GM19372 (cell line): ENCODE data around the gene IRF9.
A peak's percentile ranks its signal among the peaks of the same experiment; 100 is the strongest.

ENCODE experiments used
- ATAC-seq: cut with Tn5 transposase; IDR thresholded peaks from one replicate; pipeline ENCODE4 v1.9.1; 2021; ENCODE audit warnings: mild to moderate bottlenecking, low read depth, moderate library complexity; ENCODE audit not compliant: unreplicated experiment

The IRF9 gene

GRCh38 chr14:24130717-24131548, 30.1 kb upstream of the IRF9 start:
- ATAC-seq: no peak

GRCh38 chr14:24131549-24131966, 29.5 kb upstream of the IRF9 start:
- no peak for ATAC-seq

GRCh38 chr14:24132061-24132685, 28.9 kb upstream of the IRF9 start:
- no peak for ATAC-seq

DNA sequence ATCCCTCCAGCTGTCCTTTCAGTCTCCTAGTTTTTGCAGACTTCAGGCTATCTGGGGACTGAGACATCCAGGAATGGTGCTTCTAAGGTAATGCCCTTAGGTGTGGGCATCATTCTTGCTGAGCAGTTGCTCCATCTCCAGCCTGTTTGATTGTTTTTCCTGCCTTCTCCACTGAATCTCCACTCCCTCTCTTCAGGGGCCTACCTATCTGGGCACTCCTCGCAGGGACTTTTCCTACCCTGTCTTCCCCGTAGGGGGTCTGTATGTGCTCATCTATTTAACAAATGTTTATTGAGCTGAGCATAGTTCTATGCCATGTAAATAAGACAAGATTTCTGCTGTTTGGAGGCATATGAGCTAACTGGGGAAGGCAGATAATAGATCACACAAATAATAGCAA, 28.1 kb upstream of the IRF9 start:
- no peak for ATAC-seq

DNA sequence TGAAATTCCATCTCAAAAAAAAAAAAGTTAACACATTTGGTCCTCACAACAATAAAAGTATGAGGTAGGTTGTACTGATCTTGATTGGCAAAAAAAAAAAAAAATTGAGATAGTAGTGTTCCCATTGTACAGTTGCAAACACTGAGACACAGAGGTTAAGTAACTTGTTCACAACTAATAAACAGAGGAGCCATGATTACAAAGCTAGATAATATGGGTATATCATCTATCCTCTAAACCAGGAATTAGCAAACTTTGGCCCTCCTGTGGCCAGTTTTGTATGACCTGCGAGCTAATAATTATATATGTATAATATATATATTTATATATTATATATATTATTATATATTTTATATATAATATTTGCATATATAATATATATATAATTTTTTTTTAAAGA, 27.3 kb upstream of the IRF9 start:
- ATAC-seq: no peak

DNA sequence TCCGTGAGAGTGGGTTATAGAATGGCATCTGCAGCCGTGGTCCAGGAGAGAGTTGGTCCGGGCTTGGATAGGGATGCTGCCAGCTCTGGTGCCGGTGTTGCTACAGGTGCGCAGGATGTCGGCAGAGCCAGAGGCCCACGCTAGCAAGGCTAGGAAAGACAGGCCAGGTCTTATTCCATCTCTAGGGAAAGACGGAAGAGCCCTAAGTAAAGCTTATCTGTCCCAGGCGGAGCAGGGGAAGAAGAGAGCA, 25.6 kb upstream of the IRF9 start:
- ATAC-seq: peak; percentile 0

DNA sequence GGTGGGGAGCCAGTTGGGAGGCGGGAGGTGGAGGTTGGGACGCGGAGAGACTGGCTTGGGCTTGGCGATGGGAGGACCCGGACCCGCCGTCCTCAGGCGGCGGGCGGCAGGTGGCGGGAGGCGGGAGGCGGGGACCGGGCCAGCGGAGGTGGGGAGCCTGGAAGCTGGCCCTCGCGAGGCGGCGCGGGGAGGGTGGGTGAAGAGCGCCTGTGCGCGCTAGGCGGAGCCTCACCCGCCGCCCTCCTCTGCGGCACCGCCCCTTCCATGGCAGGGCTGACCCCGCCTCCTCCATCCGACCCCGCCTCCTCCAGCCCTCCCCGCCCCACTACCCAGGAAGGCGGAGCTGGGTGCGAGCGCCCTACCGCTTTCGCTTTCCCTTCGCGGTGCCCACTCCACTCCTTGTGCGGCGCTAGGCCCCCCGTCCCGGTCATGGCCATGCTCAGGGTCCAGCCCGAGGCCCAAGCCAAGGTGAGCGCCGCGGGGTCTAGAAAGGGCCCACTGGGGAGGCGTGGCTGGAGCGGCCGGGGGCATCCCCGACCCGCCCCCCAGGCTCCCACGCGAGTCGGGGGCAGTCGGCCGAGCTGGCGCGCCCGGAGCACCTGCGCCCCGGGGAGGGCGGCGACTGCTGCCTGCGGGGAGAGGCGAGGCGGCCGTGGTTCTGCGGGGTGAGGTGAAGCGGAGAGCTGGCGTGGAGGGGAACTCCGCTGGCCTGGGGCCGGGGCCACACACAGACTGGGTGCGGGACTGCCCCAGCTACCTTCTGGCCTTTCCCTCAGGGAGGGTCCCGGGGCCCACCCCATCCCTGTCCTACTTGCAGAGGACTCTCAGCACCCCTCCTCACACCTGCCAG, 25.0 kb upstream of the IRF9 start, which contains the start of gene PSME1:
PSME1 (plus strand) TSS at position 361 of the 850 bp plus-strand sequence; CDS start at position 430, 69 bp downstream.
- peak; percentile 84 for ATAC-seq

GRCh38 chr14:24136684-24137528, 24.2 kb upstream of the IRF9 start:
- ATAC-seq: no peak

- no peak for ATAC-seq
These were observed 23.3 kb upstream of the IRF9 start for GRCh38 chr14:24137529-24138395.

DNA sequence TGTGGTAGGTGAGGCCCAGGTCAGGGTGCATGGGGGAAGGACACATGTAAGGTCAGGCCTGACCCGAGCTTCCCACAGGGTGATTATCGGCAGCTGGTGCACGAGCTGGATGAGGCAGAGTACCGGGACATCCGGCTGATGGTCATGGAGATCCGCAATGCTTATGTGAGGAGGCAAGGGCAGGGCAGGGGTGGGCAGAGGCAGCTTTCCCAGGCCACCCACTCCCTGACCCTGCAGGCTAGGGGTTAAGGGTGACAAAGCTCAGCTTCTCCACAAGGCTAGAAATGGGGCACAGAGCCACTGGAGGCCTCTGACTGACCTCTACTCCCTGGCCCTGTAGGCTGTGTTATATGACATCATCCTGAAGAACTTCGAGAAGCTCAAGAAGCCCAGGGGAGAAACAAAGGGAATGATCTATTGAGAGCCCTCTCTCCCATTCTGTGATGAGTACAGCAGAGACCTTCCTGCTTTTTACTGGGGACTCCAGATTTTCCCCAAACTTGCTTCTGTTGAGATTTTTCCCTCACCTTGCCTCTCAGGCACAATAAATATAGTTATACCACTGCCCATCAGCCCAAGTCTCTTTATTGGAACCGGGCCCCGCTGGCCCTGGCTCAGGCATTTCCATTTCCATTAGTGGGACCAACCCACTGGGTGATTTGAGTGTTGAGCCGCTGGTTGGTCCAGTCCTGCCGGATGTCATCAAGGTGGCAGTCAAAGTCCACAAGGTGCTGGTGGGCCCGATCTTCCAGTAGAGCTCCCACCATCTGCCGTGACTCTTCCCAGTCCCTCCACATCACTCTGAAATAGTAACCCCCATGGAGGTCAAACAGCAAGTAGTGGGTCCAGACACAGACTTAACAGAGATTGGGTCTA, 22.4 kb upstream of the IRF9 start:
- ATAC-seq: no peak

GRCh38 chr14:24139272-24139934, 21.7 kb upstream of the IRF9 start:
- no peak for ATAC-seq

DNA sequence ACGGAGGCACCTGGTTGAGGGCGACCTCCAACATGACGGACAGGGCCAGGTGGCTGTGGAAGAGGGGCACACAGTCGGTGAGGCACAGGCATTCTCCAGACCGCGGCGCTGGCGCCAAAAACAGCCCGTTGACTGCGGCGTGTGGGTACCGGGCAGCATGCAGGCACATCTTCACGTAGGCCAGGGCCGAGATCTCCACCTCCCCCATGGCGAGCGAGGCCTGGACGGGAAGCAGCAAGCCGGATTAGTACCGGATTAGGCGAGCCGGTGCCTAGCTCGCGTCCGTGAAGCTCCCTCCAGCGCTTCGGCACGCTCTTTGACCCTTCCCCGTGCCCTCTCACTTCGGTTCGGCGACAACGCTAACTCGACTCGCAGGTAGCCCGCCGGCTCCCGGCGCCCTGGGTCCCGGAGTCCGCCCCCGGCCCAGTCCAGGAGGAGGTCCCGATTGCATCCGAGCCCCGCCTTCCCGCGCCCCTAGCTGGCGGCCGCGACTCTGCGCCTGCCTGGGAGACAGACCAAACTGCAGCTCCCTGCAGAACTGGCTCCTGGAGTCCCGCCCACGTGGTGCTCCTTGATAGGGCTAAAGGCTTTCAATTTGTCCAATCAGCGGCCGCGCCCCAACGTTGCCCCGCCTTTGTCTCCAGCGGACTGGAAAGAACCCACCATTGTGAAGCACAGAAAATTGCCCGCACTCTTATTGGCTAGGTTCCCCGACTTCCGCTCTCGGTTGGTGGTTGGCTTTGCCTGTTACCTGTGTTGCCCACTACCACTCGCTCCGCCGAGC, 19.8 kb upstream of the IRF9 start, which contains the start of gene EMC9:
EMC9 (minus strand) TSS at position 495 of the 784 bp plus-strand sequence; CDS start at position 208, 287 bp downstream.
- peak; percentile 86 for ATAC-seq

- ATAC-seq: no peak
These were observed 17.6 kb upstream of the IRF9 start for GRCh38 chr14:24143511-24143910.

GRCh38 chr14:24144451-24144850, 16.6 kb upstream of the IRF9 start:
- ATAC-seq: no peak

DNA sequence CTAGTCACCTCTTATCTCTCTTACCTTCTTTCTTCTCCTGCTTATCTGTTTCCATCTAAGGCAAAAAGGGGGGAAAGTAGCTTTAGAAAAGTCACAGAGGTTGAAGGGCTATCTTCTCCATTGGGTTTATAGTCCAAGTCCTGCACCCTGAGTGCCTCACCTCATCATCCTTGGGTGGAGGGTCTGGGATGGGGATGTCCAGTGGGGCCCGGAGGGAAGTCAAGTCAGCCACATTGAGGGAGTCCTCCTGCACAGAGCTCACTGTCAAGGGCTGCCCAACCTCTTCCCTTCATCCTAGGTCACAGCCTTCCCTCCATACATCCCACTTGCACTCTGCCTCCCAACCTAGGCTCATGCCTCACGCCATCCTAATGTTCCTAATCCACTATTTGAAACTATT, 15.8 kb upstream of the IRF9 start:
- ATAC-seq: no peak

DNA sequence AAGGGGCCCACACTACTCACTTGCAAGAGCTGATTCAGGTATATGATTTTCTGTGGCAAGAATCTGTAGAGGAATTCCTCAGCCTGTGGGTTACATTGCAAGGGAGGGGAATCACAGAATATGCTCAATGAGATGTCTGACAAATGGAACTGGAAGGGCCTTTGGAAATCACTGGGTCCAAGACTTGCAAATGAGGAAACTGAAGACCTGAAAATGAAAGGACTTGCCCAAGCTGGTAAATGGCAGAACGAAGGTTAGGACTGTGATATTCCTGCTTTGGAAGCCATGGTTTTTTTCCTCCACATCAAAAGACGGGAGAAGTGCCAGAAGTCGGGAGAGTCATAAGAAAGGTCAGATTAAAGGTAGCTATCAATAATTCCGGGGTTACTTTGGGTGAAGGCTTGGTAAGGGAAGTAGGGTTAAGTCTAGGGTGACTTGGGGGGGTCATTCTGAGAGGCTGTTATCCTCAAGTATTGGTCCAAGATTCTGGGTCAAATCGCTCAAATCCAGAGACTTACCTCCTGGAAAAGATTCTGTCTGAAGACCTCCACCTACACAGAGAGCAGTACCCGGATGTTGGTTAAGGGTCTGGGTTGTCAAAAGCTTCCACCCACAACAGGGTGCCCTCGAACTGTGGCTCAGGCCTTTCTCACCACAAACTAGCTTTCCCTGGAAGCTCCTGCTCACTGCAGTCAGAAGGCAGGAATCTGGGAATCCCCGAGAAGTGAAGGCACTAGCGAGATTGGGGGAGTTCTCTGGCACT, 15.2 kb upstream of the IRF9 start:
- no peak for ATAC-seq
